Measurements from ENCODE around the gene HERC3.

HERC3 gene

DNA sequence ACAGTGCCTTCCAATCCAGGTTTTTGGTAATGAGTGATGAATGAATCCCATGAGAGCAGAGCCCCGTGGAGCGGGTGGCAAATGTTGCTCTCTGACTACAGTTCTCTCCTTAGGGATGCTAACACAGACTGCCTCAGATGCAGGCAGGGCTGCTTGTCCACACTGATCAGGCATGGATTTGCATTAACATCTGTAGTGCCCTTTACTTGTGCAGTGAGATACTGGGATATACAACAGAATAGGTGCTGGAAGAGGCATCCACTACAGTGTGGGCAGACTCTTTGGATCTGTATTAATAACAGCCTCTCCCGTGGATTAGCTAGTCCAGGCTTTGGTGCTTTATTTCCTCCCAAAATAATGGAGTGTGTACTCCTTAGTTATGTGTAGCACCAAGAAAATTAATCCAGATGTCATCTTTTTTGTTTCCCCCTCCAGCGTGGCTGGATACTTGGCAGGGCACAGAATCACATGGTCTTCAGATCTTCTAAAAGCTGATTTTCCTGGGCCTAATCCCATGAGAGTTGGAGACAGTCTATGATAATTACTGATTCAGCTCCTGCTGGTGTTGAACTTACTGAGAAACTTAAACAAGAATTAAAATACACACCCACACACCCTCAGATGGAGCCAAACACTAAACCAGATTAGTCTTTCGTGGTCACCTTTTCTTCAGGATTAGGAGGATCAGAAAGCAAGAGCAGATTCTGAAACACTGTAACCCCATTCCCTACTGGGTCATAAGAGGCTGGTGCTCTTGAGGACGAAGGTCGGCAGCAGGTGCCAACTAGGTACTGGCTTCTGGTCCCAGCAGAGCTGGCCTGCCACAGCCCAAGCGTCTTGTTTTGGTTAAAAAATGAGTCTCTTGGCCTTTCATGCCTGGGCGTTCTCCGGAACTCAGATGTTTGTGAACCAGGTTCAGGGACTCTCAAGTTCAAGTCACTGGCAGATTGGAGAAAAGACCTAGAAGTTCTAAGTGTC lies 128.5 kb downstream of the HERC3 start:
- DNase-seq (ENCODE audit: low read depth, low spot score) = no peak

DNA sequence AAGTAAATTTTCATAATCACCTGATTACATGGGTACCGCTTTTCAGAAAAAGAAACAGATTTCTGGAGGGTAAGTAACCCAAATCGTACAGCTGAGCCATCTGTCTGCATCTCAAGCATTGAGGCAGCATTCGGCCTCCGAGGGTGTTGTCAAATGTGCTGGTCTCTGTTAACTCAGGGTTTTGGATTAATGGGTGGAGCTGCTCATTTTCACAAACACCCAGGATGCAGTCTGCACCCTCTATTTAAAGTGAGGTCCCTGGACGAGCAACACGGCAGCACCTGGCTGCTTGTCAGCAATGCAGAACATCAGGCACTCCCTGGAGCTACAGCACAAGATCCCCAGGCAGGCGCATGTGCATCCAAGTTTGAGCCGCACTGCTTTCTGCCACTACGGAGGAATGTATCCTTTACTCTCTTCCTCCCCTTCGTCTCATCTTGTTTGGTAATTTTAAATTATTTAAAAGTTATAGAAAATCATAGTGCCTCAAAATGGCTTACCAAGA lies 130.0 kb downstream of the HERC3 start:
- DNase-seq (ENCODE audit: low read depth, low spot score) = no peak

DNA sequence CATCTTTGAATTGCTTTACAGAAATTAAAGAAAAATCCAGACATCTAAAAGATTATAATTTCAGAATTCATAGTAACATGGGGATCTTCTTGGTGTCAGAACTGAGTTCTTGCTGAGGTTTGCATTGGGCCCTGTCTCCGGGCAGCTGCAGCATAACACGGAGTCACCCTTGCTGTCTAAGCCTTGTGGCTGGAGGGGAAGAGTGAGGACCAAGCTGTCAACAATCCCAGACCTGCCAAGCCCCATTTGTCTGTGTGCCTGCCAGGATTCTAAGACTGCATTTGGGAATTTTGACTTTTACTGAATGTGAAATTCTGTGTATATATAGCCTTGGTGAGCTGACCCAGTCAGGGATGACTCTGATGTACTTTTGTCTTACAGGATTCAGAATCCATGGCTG lies 130.5 kb downstream of the HERC3 start:
- DNase-seq (ENCODE audit: low read depth, low spot score) = no peak

DNA sequence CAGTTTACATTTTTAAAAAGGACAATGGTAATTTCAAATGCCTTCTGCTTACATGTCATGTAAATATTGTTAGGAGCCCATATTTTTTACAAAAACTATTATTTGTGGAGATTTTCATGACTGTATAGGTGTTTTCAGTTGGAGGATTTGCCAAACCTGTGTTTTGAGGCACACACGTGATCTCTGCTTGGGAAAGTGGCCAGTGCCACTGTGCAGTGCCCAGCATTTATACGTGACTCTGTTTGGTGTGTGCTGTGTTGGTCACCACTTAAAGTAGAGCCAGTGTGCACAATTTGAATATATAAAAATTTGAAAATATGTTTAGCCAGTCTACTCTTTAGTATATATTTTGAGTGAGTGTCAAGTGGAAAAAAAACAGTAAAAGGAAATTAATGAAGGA lies 132.1 kb downstream of the HERC3 start:
- DNase-seq (ENCODE audit: low read depth, low spot score) = no peak

DNA sequence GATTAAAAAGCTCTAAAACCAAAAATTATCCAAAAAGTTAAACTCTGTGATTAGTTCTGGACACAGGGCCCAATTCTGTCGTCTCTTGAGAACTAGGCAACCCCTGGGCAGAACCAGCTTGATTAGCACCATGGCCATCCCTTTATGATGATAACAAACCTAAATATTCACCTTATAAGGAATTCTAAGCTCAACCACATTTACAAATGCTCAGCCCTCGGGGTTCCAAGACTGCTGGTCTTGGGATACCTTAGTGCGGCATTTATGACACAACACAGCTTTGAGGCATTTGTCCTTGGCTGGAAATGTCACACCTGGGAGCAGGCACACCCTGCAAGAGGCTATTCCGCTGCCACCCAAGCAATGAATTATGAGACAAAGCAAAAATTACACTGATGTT lies 132.9 kb downstream of the HERC3 start:
- peak; percentile 24 for DNase-seq (ENCODE audit: low read depth, low spot score)

DNA sequence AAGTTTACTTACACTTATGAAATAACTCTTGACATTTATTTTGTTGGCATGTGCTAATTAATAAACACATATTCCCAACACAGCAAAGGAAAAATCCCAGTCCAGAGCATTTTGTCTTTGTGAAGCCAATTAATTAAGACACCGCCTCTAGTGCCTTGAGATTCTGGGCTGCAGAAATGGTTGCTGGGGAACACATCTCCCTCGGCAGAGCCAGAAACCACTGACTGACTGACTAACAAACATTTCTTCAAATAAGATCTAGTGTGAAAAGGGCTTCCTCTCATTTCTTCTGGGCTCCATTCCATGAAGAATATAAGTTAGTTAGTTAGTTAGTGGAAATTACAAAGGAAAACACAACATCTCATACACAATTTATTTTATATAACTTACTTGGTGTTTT lies 133.7 kb downstream of the HERC3 start:
- DNase-seq (ENCODE audit: low read depth, low spot score) = no peak

DNA sequence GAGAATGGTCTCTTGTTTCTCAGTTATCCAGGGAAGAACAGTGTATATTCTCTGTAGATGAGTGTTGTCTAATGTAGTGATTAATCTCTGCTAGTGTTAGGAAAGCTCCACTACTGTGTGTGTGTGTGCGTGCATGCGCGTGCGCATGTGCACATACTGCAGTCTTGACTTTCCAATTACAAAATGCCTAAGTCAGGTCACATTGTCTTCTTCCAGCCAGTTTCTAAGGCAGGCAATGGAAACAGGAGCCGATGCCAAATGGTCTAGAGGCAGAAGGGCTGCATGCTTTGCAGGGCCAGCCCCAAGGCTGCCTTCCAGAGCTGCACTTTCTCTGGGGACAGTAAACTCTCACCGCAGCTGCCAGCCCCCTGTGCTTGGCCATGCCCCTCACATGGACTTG lies 135.9 kb downstream of the HERC3 start:
- DNase-seq (ENCODE audit: low read depth, low spot score) = no peak

DNA sequence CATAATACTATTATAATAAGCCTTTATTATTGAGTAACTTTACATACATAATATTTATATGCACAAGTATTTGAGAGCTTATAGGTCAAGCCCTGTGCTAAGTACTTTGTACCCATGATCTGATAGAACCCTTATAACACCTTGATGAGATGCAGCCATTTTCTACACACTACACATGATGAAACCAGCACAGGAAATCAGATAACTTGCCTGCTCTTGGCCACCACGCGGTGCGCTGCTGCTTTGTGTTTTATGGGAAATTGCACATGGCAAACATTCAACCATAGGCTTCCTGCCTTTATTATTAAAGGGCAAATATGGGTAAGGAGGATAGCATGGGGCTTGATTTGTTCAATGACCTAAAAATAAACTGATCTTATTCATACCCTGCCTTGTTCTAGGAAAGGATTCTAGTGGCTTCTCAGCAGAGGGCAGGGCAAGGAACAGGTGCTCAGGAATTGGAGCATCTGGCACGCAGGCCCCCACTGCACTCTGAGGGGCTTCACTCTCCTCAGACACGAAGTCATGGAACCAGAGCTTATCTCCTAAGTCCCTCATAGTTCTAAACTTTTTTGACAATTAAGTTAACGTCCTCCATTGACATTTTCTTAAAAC lies 137.0 kb downstream of the HERC3 start:
- DNase-seq (ENCODE audit: low read depth, low spot score) = no peak

DNA sequence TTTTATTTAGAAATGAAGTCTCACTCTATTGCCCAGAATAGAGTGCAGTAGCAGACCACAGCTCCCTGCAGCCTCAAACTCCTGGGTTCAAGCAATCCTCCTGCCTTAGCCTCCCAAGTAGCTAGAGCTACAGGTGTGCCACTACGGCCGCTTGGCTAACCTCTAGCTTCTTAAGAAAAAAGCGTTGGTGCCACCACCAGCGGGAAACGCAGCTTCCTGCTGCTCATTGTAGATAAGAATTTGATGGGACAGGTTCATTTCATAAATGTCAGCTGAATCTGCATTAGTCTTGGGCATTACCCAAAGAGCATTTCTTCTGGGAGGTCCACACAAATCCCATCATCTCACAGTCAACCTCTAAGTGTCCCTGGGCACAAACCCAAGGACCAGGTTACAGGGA lies 138.5 kb downstream of the HERC3 start:
- no peak for DNase-seq (ENCODE audit: low read depth, low spot score)

DNA sequence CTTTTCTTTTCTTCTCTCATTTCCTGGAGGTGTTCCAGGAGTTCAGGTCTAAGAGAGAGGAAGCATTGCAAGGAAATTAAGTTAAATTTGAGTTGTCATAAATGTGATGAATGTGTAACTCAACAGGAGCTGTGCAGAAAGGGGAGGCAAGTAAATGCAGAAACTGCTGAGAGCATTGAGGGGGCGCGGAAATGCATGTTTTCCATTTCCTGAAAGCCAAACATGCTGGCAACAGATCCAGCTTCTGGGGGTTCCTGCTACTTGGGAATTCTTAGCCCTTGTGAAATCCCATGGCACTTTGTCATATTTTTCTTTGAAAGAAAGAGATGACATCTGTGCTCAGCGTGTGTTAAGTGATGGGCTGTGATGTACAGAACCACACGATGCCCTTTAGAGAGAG lies 139.1 kb downstream of the HERC3 start:
- DNase-seq (ENCODE audit: low read depth, low spot score) = no peak

DNA sequence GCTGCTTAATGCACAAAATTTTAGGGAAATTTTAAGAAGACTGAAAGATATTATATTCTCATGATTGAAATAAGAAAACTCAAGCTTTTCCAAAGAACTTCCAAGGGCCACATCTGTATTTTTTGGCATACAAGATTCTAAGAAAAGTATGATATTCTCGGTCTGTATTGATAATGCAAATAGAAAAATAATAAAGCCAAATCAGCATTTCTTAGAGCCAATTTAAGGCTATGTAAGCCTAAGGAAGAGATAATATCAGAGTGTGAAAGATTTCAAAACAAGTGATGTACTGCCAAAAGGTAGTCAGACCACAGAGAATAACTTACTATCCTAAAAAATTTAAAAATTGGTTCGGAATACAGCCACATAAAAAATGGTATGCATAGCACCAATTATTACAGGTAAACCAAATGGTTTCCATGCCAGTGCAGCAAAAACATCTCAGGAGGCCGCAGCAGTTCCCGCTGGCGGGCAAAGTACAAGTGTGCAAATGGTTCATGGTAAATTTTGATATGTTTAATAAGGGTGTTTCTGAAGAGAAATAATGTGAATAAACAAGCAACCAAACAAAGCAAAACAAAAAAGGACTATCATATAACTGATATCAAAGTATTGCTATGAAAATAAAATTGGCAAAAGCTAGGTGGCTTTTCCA lies 140.6 kb downstream of the HERC3 start:
- DNase-seq (ENCODE audit: low read depth, low spot score) = no peak

DNA sequence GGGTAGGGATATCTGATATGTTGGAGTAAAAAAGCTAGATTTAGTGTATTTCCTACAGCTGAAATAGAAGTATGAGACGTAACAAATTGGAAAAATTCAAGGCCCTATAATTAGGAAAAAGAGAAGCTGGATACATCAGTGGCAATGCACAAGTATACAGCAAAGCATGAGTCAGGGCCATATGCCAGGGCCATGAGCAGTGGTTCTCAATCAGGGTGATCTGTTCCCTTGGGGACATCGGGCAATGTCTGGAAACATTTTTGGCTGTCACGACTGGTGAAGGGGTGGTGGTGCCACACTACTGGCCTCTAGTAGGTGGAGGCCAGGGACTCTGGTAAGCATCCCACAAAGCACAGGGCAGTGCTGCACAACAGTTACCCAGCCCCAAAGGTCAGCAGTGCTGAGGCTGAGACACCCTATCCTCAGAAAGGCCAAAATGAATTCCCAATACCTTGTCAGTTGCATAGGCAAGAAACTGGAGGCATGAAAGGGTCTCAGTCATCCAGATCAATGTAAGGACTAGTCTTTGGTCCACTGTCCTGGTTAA lies 142.2 kb downstream of the HERC3 start:
- DNase-seq (ENCODE audit: low read depth, low spot score) = no peak

DNA sequence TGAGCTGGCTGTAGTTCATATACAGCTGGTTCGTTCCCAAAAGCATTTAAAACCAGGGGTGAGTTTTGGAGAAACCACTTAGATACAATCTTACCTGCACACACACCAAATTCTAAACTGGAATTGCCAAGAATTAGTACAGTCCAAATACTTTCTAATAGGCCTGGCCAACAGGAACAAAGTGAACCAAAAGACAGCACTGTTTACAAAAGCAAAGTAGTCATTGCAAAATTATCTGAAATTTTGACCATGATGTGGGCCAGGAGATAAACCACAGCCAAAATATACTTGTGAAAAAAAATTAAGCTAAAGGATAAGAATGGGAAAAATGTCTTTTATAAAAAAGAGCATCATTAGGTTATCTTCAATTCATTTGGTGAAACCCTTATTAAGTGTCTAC lies 143.3 kb downstream of the HERC3 start:
- DNase-seq (ENCODE audit: low read depth, low spot score) = no peak

DNA sequence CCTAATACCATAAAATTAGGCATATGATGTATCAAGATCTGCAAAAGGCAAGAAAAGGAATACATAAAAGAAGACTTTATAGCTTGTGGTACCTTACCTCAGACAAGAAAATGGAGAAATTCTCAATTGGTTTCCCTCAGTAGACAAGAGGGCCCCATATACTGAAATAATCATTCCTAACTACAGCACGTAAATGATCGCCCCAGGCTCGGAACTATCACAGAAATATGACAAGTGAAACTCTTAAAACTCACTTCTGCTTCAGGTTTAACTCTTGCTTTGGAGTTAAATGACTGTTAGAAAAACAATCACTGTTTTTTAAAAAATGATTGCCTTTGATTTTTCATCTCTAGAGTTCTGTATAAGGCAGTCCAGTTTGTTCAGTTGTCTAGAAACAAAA lies 144.0 kb downstream of the HERC3 start:
- no peak for DNase-seq (ENCODE audit: low read depth, low spot score)

DNA sequence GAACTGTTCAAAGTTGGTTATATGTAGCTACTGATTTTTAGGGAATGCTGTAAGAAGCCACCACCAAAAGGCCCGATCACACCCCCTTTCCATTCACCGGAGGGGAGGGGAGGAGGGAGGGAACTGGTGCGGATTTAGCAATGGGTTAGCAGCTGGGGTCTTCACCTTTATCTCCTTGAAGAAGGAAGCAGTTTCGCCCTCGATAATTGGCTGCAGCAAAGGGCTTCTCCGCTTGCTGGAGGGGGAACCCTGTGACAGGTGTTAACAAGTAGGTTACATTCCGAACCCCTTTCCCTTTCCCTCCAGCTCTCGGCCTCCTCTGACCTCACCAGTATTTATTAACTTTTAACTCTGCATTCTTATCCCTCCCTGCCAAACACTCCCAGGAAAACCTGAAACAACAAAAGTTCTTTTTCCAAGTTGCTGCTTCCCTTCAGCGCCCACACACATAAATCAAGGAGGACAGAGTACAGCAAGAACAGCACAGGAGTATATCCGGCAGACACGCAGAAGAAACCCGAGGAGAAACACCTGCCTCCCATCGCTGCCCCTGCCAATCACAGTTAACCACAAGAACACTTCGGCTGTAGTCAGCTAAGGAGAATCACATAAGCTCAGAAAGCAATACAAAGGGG lies 145.1 kb downstream of the HERC3 start:
- no peak for DNase-seq (ENCODE audit: low read depth, low spot score)

DNA sequence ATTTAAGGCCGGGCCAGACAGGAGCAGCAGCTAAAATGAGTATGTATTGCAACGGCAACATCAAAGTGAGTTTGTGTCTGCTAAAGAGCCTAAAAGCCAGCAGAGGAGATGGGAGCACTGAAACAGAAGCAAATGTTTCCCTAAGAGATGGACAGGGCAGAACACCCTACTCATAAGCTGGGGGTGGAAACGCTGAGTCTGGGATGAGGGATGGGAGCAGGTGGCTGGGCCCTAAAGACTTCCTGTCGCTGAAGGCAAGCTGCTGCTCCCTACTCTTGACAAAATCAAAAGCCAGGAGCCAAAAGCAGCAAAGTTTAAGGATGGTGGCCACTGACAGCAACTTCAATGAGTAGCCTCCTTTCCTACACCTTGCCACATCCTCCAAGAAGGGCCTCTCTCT lies 145.9 kb downstream of the HERC3 start:
- DNase-seq (ENCODE audit: low read depth, low spot score) = no peak

DNA sequence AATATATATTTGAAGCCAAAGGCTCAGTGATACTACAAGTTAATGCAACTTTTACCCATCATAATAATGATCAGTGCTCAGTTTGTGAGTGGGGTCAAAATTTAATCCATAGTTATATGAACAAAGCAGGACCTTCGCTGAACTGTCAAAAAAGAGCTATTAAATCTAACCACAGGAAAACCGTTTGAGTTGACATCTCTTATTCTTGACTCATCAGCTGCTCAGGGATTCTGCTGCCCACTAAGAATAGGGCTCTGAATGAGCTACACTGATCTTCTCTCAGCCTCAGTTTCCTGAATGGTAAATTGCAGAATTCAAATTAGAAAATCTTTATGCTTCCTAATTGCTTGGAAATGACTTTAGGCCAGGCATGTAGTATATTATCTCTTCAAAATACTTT lies 150.3 kb downstream of the HERC3 start:
- DNase-seq (ENCODE audit: low read depth, low spot score) = no peak

DNA sequence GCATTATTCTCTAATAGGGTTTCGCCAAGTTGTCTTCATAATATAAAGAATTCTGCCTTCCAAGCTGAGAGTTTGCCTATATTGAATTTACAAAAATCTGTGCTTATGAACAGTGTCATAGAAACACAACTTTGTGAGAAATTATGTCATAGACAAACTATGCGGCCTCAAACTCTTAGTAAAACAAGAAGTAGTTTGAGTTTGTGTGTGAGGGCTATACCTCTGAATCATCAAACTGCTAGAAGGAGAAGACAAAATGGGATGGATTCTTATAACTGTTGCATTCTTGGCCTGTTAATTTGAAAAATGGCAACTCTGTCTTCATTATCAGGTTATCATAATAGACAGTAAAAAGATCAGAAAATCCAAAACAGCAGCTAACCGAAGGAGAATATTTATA lies 151.4 kb downstream of the HERC3 start:
- no peak for DNase-seq (ENCODE audit: low read depth, low spot score)

DNA sequence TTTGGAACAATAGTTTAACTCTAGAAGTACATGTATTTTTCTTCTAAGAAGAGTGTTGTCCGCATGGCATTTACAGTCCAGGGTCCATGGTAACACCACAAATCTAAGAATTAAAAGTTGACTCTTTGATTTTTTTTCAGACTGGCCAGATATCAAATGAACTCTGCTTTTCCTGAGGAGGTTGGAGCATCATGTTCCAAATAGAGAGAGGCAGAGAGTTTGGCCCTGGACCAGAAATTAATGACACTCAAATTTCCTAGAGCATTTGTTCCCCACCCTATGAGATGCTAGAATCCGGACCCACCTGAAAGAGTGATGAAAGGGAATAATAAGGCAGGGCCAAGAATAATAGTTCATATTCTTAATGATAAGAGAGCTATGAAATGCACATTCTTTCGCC lies 152.3 kb downstream of the HERC3 start:
- no peak for DNase-seq (ENCODE audit: low read depth, low spot score)

DNA sequence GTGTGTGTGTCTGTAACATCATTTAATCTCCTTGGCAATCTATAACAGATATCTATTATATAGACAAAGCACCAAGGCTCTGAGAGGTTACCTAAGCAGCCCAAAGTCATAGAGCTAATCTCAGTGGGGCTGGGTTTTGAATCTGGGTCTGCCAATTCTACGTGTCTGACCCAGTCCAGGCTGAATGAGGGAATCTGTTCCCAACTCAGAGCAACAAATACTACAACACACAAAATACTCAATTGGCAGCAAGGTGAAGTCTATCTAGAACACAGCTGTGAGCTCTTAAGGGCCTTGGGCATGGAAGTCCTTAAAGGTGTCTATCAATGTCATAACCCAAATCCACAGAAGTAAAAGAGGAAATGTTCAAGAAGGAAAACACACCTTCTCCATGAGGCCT lies 152.9 kb downstream of the HERC3 start:
- no peak for DNase-seq (ENCODE audit: low read depth, low spot score)

DNA sequence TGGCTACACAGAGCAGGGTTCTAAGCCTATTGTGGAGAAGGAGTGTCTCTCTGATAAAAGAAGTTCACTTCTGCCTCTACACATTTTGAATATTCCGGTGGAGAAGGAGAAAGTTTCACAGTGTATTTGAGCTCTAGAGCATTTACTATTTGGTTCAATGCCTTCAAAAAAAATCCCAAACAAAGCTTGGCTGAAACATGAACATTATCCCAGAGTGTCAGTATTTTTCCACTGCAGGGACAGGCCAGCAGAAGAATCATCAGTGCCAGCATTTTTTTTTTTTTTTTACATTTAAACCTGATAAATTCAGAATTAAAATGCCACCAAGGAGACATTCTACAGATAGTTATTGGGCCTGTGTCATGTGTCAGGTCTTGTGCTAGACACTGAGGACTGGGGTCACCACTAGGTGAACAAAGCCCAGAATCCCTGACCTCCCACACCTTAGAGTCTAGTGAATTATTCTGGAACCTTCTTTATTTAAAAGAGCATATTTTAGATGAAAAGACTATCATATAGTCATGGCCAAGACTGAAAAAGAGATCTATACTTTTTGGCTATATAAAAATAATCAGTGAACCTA lies 153.4 kb downstream of the HERC3 start:
- DNase-seq (ENCODE audit: low read depth, low spot score) = no peak

All from ELF-1 (cell line).